Activated CD4-positive, alpha-beta memory T cell treated with anti-CD3 and anti-CD28 coated beads for 36 hours (primary cell): ENCODE measurements around the gene PTCD1. TPM values are rescaled to one million over a fixed set of nuclear protein-coding genes. Genes with fewer than 3 reads are reported as not detected.

Experiments
- CTCF ChIA-PET: fragments of 350-600 bp; sonication (Branson Sonifier 250); formaldehyde crosslinking; loops from one replicate; lab custom pipeline; 2021; ENCODE audit warnings: antibody characterized with exemption, inconsistent platforms; lab: Charles Lee
- POLR2A ChIA-PET: fragments of 350-600 bp; sonication (Branson Sonifier 250); formaldehyde crosslinking; loops from one replicate; lab custom pipeline; 2021; ENCODE audit warnings: antibody characterized with exemption; lab: Charles Lee
- DNase-seq: peaks from one replicate; pipeline ENCODE4 v3.0.0-alpha.2; 2020
- H3K27ac Mint-ChIP-seq: one replicate; pipeline ENCODE4 v1.8.0; 2021; ENCODE audit warnings: mixed read lengths
- H3K27me3 Mint-ChIP-seq: one replicate; pipeline ENCODE4 v1.8.0; 2021; ENCODE audit warnings: mixed read lengths
- H3K36me3 Mint-ChIP-seq: one replicate; pipeline ENCODE4 v1.8.0; 2021; ENCODE audit warnings: mixed read lengths
- H3K4me1 Mint-ChIP-seq: one replicate; pipeline ENCODE4 v1.8.0; 2021; ENCODE audit warnings: low read depth, mixed read lengths
- H3K4me3 Mint-ChIP-seq: one replicate; pipeline ENCODE4 v1.8.0; 2021; ENCODE audit warnings: mild to moderate bottlenecking, mixed read lengths
- H3K9me3 Mint-ChIP-seq: one replicate; pipeline ENCODE4 v1.8.0; 2021; ENCODE audit warnings: mixed read lengths
- intact Hi-C: fragments of 100-400 bp; cut with micrococcal nuclease; formaldehyde crosslinking; loops from one replicate; pipeline ENCODE4 v1.15.1; 2023
- total RNA-seq, 2 experiments: library from RNA; stranded (reverse); gene quantifications; one replicate each; pipeline ENCODE4 v1.2.3, GENCODE V29; 2021

Gene PTCD1
- total RNA-seq, 2 experiments from 2014 or later = 7.4 TPM

DNA sequence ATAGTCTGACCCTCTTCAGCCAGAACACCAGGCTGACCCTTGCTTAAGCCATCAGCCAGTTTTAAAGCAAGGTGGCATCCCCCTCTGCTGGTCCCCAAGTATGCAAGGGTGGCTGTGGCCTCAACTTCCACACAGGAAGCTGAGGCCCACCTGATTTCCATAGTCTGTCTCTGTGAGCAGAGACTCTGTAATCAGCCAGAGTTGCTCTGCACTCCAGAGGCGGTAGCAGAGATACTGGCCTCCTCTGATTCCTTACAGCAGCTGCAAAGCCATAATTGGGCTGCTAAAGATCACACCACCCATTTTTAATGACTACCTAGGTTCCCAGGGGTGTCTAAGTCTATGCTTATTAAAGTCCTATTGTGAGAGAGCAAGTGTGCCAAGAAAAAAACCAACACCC is 32.0 kb downstream of the PTCD1 start:
- no peaks in the 10 kb centered on the region for H3K9me3 Mint-ChIP-seq
- intact Hi-C loops = loop anchor here (10.0 kb wide), 1 partner anchor 148 kb away; the partner anchor contains the start of genes FAM200A and ZNF655
- ChIA-PET CTCF (interaction anchor here (0.7 to 2.0 kb wide), 7 partner anchors 9 to 98 kb away, joined by 3 to 5 read pairs (median 4); partner anchors contain the start of gene ZKSCAN5), POLR2A (interaction anchor here (1.5 to 3.6 kb wide), 5 partner anchors 8 to 32 kb away, joined by 7 to 27 read pairs (median 8); partner anchors contain the start of gene ARPC1B)
- peaks cover 37% of the 10 kb centered on the region for H3K4me1 Mint-ChIP-seq
- peaks cover 33% of the 10 kb centered on the region for H3K36me3 Mint-ChIP-seq
- peak overlapping the region; percentile 99 for H3K27ac Mint-ChIP-seq
- no peak for DNase-seq
- H3K4me3 Mint-ChIP-seq = peak overlapping the region; percentile 44
- no peaks in the 10 kb centered on the region for H3K27me3 Mint-ChIP-seq

DNA sequence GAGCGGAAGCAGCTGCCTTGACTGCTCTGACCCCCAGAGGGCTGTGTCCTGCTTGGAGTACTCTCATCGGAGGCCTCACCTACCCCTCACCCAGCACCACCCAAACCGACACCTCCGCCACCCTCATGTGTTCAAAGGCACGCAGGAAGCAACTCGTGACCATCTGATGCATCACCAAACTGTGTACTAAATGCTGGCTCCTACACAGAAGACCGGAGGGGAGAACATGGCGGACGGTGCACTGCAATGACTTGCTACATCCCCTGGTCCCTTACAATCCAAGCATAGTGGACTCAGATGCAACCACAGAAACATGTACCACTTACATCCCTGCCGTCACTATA is 33.6 kb downstream of the PTCD1 start:
- Mint-ChIP-seq H3K36me3 (peaks cover 39% of the 10 kb centered on the region), H3K9me3 (no peaks in the 10 kb centered on the region), H3K4me3 (no peak overlapping the region), H3K27me3 (no peaks in the 10 kb centered on the region), H3K27ac (no peak overlapping the region), H3K4me1 (peaks cover 27% of the 10 kb centered on the region)
- POLR2A ChIA-PET = no interaction called here
- CTCF ChIA-PET = interaction anchor here (1.2 kb wide), 1 partner anchor 13 kb away, joined by 3 read pairs; no protein-coding TSS in a partner anchor
- intact Hi-C loops = loop anchor here (10.0 kb wide), 1 partner anchor 150 kb away; the partner anchor contains the start of genes FAM200A and ZNF655
- DNase-seq = no peak

DNA sequence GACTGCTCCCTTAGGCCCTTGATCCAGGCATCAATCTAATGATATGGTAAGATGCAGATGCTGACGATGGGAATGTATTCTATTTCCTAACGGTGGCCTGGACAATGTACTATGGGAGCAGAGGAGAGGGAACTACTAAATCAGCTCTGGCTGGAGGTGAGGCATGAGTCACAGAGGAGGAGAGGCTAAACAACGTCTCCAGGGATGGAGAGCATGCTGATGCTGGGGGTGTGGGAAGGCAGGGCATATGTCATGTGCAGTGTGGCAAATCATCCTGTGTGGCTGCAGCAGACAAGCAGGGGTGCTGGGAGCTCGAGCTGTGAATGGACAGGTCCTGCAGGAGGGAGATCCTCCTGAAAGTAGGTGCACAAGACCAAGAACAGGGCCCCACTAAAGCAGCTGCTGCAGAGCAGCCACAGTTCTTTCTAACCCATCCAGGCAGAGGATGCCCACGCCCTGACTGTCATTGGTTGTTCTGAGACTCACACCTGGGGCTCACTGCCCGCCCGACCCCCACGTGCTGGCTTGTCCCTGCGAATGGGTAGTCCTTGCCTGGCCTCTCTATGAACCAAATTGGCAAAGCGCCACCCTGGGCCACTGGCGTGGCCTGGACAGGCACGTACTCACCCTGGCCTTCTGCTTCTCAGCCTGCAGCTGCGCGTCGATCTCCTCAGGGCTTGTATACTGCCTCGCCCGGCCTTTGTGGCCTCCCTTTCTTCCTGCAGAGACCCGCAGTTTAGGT is 34.2 kb downstream of the PTCD1 start:
- intact Hi-C loops = loop anchor here (10.0 kb wide), 1 partner anchor 150 kb away; the partner anchor contains the start of genes FAM200A and ZNF655
- POLR2A ChIA-PET = no interaction called here
- Mint-ChIP-seq H3K27ac (no peak overlapping the region), H3K4me3 (no peak overlapping the region), H3K4me1 (peaks cover 24% of the 10 kb centered on the region), H3K9me3 (no peaks in the 10 kb centered on the region), H3K36me3 (peaks cover 36% of the 10 kb centered on the region), H3K27me3 (no peaks in the 10 kb centered on the region)
- CTCF ChIA-PET = interaction anchor here (1.2 kb wide), 1 partner anchor 12 kb away, joined by 3 read pairs; no protein-coding TSS in a partner anchor
- no peak for DNase-seq

DNA sequence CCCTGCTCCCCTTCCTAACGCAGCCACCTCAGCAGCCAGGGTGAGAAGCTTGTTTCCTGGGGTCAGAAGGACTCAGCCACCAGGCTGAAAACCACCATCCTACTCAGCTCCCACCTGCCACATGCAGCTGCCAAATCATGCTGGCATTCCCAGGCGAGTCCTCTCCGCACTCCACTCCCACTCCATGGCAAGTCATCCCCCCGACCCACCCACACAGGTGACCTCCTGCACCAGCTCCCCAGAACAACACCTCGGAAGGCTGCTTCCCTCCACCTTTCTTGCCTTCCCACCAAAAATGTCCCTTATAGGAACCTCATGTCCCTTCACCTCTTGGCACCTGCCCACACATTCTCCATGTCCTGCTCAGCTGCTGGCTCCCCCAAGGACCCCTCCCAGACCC is 34.8 kb downstream of the PTCD1 start:
- Mint-ChIP-seq H3K4me3 (no peak overlapping the region), H3K27me3 (no peaks in the 10 kb centered on the region), H3K9me3 (no peaks in the 10 kb centered on the region), H3K36me3 (peaks cover 32% of the 10 kb centered on the region), H3K4me1 (peaks cover 24% of the 10 kb centered on the region), H3K27ac (no peak overlapping the region)
- CTCF ChIA-PET = no interaction called here
- intact Hi-C loops = loop anchor here (10.0 kb wide), 1 partner anchor 151 kb away; the partner anchor contains the start of genes FAM200A and ZNF655
- POLR2A ChIA-PET = interaction anchor here (2.3 kb wide), 1 partner anchor 10 kb away, joined by 7 read pairs; no protein-coding TSS in a partner anchor
- DNase-seq = no peak

DNA sequence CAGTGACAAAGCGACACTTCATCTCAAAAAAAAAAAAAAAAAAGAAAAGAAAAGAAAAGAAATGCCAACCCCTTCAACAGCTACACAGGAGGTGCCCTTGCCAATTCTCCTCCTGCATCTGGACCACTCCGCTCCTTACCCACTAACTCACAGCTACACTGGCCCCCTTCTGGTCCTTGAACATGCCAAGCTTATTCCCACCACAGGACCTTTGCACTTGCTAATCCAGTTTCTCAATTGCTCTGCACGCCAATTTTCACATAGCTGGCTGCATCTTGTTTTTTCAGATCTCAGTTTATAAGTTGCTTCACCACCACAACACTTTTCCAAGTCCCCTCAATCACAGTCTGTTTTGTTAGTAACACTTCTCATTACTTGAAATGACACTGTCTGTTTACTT is 35.7 kb downstream of the PTCD1 start:
- no peak for DNase-seq
- ChIA-PET POLR2A (interaction anchor here (2.3 kb wide), 1 partner anchor 9 kb away, joined by 7 read pairs; no protein-coding TSS in a partner anchor), CTCF (no interaction called here)
- peaks cover 37% of the 10 kb centered on the region for H3K36me3 Mint-ChIP-seq
- intact Hi-C loops = loop anchor here (10.0 kb wide), 1 partner anchor 152 kb away; the partner anchor contains the start of genes FAM200A and ZNF655
- H3K27me3 Mint-ChIP-seq = no peaks in the 10 kb centered on the region
- no peak overlapping the region for H3K4me3 Mint-ChIP-seq
- H3K27ac Mint-ChIP-seq = no peak overlapping the region
- H3K9me3 Mint-ChIP-seq = no peaks in the 10 kb centered on the region
- H3K4me1 Mint-ChIP-seq = peaks cover 26% of the 10 kb centered on the region

DNA sequence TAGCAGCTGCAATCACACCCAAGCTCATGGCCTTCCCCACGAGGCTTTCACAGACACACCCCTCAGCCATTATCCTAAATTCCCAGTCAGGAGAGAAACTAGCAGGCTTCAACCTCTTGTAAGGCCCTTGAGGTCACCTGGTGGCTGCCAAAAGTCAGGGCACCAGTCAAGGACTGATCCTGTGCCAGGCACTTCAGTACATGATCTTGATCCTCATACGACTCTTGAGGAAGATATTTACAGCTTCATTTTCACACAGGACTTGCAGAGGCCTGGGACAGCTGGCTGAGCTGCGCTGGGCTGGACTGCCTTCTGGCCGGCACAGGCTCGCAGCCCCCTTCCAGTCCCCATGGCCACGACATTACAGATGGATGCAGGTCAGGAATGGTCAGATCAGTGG is 39.0 kb downstream of the PTCD1 start:
- H3K27ac Mint-ChIP-seq = peak overlapping the region; percentile 50

DNA sequence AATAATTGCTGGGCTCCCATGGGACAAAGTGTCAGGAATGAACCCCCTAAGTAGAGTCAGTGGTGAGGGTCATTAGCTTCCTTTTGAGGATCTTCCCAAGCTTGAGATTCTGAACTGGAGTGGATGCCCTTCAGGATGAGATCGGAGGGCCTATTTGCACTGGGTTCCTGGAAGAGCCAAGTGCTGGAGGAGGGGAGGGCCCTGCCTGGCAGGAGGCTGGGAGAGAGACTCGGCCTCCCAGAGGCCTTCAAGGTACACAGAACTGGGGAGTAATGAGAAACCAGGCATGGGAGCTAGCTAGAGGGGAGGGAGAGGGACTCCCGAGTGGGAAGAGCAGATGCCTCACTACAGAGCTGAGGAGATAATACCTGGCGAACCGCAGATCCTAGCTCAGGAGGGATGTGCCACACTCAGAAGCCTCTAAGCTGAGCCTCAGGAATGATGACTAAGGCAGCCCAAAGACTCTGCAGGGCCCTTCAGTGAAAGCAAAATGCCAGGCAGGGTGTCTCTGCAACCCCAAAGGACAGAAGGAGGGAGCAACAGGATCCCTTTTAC is 39.6 kb downstream of the PTCD1 start:
- POLR2A ChIA-PET = interaction anchor here (0.6 to 2.7 kb wide), 5 partner anchors 8 to 101 kb away, joined by 3 to 11 read pairs (median 4); partner anchors contain the start of genes BUD31, PDAP1 and ZNF394
- no peaks in the 10 kb centered on the region for H3K27me3 Mint-ChIP-seq
- intact Hi-C loops = no loop called here

More for the DNA sequence above, 39.0 kb downstream of the PTCD1 start:
- intact Hi-C loops = no loop called here
- no peaks in the 10 kb centered on the region for H3K27me3 Mint-ChIP-seq
- DNase-seq = no peak
- ChIA-PET CTCF (no interaction called here), POLR2A (interaction anchor here (0.6 to 2.7 kb wide), 6 partner anchors 8 to 100 kb away, joined by 3 to 11 read pairs (median 4); partner anchors contain the start of genes BUD31, PDAP1 and ZNF394)
- no peak overlapping the region for H3K4me3 Mint-ChIP-seq
- peaks cover 8% of the 10 kb centered on the region for H3K4me1 Mint-ChIP-seq
- peaks cover 50% of the 10 kb centered on the region for H3K36me3 Mint-ChIP-seq
- H3K9me3 Mint-ChIP-seq = no peaks in the 10 kb centered on the region

DNA sequence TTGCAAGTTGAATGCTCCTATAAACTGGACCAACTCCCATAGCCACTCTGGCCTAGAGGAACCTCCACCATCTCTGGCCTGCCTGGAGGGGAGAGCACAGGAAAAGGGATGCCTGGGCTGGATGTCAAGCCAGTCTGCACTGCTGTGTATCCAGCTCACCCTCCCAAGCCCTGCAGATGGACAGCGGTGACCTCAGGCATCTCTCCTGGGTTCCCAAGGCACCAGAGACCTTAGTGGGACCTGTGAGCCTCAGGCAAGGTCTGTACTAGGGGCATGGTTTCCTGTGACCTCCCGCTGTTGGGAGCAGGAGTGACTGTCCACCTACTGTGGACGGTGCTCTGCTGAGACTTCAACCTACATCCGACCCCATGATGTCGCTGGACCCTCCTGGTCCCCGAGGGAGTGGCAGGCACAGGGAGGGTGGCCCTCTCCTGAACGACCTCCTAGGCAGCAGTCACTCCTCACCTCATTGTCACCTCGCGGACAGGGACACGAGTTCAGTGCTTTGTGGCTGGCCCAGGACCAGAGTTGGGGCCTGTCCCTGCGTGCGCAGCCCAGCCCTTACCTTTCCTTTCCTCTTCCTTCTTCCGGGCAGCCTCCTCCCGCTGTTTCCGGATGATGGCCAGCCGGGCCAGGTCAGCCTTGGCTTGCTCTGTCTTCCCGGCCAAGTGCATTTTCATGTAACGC is 41.2 kb downstream of the PTCD1 start:
- Mint-ChIP-seq H3K27me3 (no peaks in the 10 kb centered on the region), H3K36me3 (peaks cover 57% of the 10 kb centered on the region), H3K4me3 (peak overlapping the region; percentile 1), H3K9me3 (no peaks in the 10 kb centered on the region), H3K27ac (peak overlapping the region; percentile 50), H3K4me1 (peaks cover 16% of the 10 kb centered on the region)
- POLR2A ChIA-PET = interaction anchor here (2.0 to 2.5 kb wide), 3 partner anchors 9 to 17 kb away, joined by 7 to 8 read pairs (median 7); no protein-coding TSS in a partner anchor
- no peak for DNase-seq
- intact Hi-C loops = no loop called here
- CTCF ChIA-PET = no interaction called here

More for the DNA sequence above, 39.6 kb downstream of the PTCD1 start:
- peaks cover 51% of the 10 kb centered on the region for H3K36me3 Mint-ChIP-seq
- H3K27ac Mint-ChIP-seq = peak overlapping the region; percentile 50
- CTCF ChIA-PET = no interaction called here
- no peak for DNase-seq
- H3K4me1 Mint-ChIP-seq = peaks cover 5% of the 10 kb centered on the region
- no peaks in the 10 kb centered on the region for H3K9me3 Mint-ChIP-seq
- H3K4me3 Mint-ChIP-seq = no peak overlapping the region

DNA sequence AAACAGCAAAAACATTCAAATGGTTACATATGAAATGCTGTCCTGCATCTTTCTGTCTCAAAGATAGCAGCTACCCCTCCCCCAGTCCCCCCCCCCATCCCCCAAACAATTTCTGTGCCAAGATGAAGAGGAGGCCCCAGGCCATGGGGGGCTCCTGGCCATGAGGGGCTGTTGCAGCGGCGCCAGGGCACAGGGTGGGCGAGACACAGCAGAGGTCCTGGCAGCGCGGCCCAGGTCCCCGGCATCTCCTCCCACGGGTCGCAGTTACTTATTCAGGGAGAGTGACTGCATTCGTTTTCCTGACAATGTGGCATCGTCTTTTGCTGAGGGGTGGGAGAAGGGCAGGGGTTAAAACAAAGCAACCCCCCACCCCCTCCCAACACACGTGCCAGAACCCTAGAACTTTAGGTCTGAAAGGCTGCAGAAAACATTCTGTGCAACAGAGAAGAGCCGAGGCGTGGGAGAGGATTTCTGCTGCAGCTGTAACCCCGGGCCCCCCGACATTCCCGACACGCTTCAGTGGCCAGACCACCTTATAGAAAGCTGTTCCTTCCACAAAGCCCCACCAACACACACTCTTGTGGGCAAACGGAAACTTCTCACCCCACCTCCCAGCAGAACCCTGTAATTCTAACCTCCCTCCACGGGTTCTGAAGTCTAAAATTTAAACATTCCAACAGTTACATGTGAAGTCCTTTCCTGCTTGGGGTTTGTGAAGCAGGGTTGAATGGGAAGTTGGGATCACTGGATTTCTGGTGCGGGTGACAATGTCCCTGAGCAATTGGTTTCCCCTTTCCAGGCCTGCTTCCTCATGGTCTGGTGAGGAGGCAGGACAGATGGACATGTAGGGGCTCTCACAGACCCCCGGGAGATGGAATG is 41.9 kb downstream of the PTCD1 start:
- intact Hi-C loops = no loop called here
- ChIA-PET POLR2A (interaction anchor here (0.5 to 2.5 kb wide), 3 partner anchors 10 to 45 kb away, joined by 3 to 8 read pairs (median 7); no protein-coding TSS in a partner anchor), CTCF (no interaction called here)
- Mint-ChIP-seq H3K9me3 (no peaks in the 10 kb centered on the region), H3K27me3 (no peaks in the 10 kb centered on the region), H3K4me3 (no peak overlapping the region), H3K27ac (peak overlapping the region; percentile 51), H3K36me3 (peaks cover 58% of the 10 kb centered on the region), H3K4me1 (peaks cover 20% of the 10 kb centered on the region)
- no peak for DNase-seq

DNA sequence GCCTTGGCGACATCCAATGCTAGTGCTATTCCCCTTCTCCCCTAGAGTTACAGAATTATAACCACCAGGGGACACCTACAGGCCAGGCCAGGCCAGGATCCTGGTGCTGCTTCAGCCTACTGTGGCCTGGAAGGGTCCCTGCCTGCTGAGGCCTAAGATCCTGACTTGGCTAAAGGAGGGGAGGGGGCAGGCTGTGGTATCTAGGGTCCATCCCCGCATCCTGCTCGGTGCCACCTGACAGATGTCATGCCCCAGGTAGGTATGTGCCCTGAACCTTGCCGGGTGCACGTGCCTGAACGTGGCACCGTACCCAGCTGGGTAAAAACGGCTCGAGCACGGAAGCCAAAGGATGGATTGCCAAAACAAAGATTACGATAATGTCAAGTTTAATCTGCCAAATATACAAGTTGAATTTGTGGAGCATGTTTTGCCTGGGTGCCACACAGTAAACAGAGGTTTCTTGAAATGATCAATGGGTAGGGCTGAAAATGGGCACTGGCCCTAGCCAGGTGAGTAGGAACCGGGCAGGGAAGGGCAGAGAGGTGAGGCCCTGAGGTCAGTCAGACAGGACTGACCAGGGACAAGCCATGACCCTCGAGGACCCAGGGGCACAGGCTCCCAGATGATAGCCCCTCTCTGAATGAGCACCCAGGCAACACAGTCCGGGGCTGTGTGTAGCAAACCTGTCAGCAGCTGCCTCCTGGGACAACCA is 42.8 kb downstream of the PTCD1 start:
- no peaks in the 10 kb centered on the region for H3K27me3 Mint-ChIP-seq
- ChIA-PET POLR2A (interaction anchor here (0.5 to 2.5 kb wide), 3 partner anchors 10 to 46 kb away, joined by 3 to 8 read pairs (median 7); no protein-coding TSS in a partner anchor), CTCF (no interaction called here)
- H3K9me3 Mint-ChIP-seq = no peaks in the 10 kb centered on the region
- peaks cover 56% of the 10 kb centered on the region for H3K36me3 Mint-ChIP-seq
- intact Hi-C loops = no loop called here
- H3K4me3 Mint-ChIP-seq = no peak overlapping the region
- no peak for DNase-seq
- peaks cover 20% of the 10 kb centered on the region for H3K4me1 Mint-ChIP-seq
- peak overlapping the region; percentile 51 for H3K27ac Mint-ChIP-seq
